ENCODE data around the gene PCDHA4.

- TF ChIP-seq, protein P1, sequence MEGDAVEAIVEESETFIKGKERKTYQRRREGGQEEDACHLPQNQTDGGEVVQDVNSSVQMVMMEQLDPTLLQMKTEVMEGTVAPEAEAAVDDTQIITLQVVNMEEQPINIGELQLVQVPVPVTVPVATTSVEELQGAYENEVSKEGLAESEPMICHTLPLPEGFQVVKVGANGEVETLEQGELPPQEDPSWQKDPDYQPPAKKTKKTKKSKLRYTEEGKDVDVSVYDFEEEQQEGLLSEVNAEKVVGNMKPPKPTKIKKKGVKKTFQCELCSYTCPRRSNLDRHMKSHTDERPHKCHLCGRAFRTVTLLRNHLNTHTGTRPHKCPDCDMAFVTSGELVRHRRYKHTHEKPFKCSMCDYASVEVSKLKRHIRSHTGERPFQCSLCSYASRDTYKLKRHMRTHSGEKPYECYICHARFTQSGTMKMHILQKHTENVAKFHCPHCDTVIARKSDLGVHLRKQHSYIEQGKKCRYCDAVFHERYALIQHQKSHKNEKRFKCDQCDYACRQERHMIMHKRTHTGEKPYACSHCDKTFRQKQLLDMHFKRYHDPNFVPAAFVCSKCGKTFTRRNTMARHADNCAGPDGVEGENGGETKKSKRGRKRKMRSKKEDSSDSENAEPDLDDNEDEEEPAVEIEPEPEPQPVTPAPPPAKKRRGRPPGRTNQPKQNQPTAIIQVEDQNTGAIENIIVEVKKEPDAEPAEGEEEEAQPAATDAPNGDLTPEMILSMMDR (IDR thresholded peaks at IDR 0.05), result peak in 2 of 7 experiments; percentile 8 to 18
- no peak for TF ChIP-seq POLR2AphosphoS5 (IDR thresholded peaks at IDR 0.05)
Measured at GRCh38 chr5:140821375-140822280, 14.8 kb downstream of the PCDHA4 start, which contains the start of gene PCDHA5.
